WTC11 (cell line): Measurements from ENCODE around the gene SNAP25. TPM values are rescaled to one million over a fixed set of nuclear protein-coding genes. Genes with fewer than 3 reads are reported as not detected.

Experiments
- ATAC-seq: fragments of 200-7000 bp; cut with Tn5 transposase; 2 replicates; pipeline ENCODE4 v1.10.0; 2021; ENCODE audit warnings: mild to moderate bottlenecking, moderate library complexity
- CTCF ChIA-PET: fragments of 300-600 bp; sonication (Branson Sonifier 250); formaldehyde crosslinking; loops from one replicate; lab custom pipeline; 2021; ENCODE audit warnings: antibody characterized with exemption; lab: Charles Lee
- POLR2A ChIA-PET: fragments of 350-600 bp; sonication (Branson Sonifier 250); formaldehyde crosslinking; loops from one replicate; lab custom pipeline; 2021; ENCODE audit warnings: antibody characterized with exemption; lab: Charles Lee
- DNase-seq: peaks from one replicate; pipeline ENCODE4 v3.0.0; 2021; ENCODE audit warnings: low spot score
- H3K27ac Mint-ChIP-seq: 2 replicates; pipeline ENCODE4 v1.8.0; 2021; ENCODE audit warnings: mixed read lengths
- H3K27me3 Mint-ChIP-seq: 2 replicates; pipeline ENCODE4 v1.8.0; 2021; ENCODE audit warnings: low read depth, mild to moderate bottlenecking, moderate library complexity, mixed read lengths
- H3K36me3 Mint-ChIP-seq: 2 replicates; pipeline ENCODE4 v1.8.0; 2021; ENCODE audit warnings: mixed read lengths
- H3K4me1 Mint-ChIP-seq: 2 replicates; pipeline ENCODE4 v1.8.0; 2022; ENCODE audit warnings: mixed read lengths
- H3K4me3 Mint-ChIP-seq: 2 replicates; pipeline ENCODE4 v1.8.0; 2021; ENCODE audit warnings: mild to moderate bottlenecking, moderate library complexity, mixed read lengths
- H3K9me3 Mint-ChIP-seq: 2 replicates; pipeline ENCODE4 v1.8.0; 2021; ENCODE audit warnings: mixed read lengths
- CREM ChIP-seq: sonication (generic); formaldehyde crosslinking; IDR thresholded peaks from 2 replicates; pipeline ENCODE4 v1.8.1; 2022; ENCODE audit warnings: mild to moderate bottlenecking, missing genetic modification reagents, moderate library complexity
- E2F4 ChIP-seq: sonication (generic); formaldehyde crosslinking; IDR thresholded peaks from 2 replicates; pipeline ENCODE4 v1.8.1; 2022; ENCODE audit warnings: low read depth, mild to moderate bottlenecking, moderate library complexity, missing genetic modification reagents, borderline replicate concordance
- EMX1 ChIP-seq: fragments of 250-450 bp; sonication (Bioruptor Pico); IDR thresholded peaks from 2 replicates; pipeline ENCODE4 v1.8.0; 2021; ENCODE audit warnings: mild to moderate bottlenecking
- FOXP1 ChIP-seq: sonication (generic); formaldehyde crosslinking; IDR thresholded peaks from 2 replicates; pipeline ENCODE4 v1.8.0; 2022; ENCODE audit warnings: missing genetic modification reagents, mild to moderate bottlenecking, moderate library complexity, borderline replicate concordance
- GTF2I ChIP-seq: fragments of 250-450 bp; sonication (Bioruptor Pico); conservative IDR thresholded peaks from 2 replicates; pipeline ENCODE4 v1.4.0; 2021; ENCODE audit warnings: mild to moderate bottlenecking
- IRF2 ChIP-seq: sonication (generic); formaldehyde crosslinking; IDR thresholded peaks from 2 replicates; pipeline ENCODE4 v1.8.0; 2022; ENCODE audit warnings: low read depth, missing genetic modification reagents, borderline replicate concordance
- JAZF1 ChIP-seq: fragments of 250-450 bp; sonication (Bioruptor Pico); IDR thresholded peaks from 2 replicates; pipeline ENCODE4 v1.9.0; 2021; ENCODE audit warnings: moderate library complexity, mild to moderate bottlenecking, inconsistent platforms
- MXD4 ChIP-seq: fragments of 250-450 bp; sonication (Bioruptor Pico); IDR thresholded peaks from 2 replicates; pipeline ENCODE4 v1.8.0; 2021; ENCODE audit warnings: mild to moderate bottlenecking, moderate library complexity, borderline replicate concordance
- NFE2L1 ChIP-seq: sonication (generic); formaldehyde crosslinking; IDR thresholded peaks from 2 replicates; pipeline ENCODE4 v1.8.1; 2023; ENCODE audit warnings: missing genetic modification reagents
- NR3C1 ChIP-seq: sonication (generic); formaldehyde crosslinking; conservative IDR thresholded peaks from 2 replicates; pipeline ENCODE4 v1.8.1; 2023; ENCODE audit warnings: low read depth, mild to moderate bottlenecking, missing genetic modification reagents
- SMAD3 ChIP-seq: sonication (generic); formaldehyde crosslinking; IDR thresholded peaks from 2 replicates; pipeline ENCODE4 v1.8.0; 2022; ENCODE audit warnings: missing genetic modification reagents, mild to moderate bottlenecking, borderline replicate concordance
- SOX15 ChIP-seq: fragments of 250-450 bp; sonication (Bioruptor Pico); IDR thresholded peaks from 2 replicates; pipeline ENCODE4 v1.9.0; 2021; ENCODE audit warnings: mild to moderate bottlenecking
- SP1 ChIP-seq: sonication (generic); formaldehyde crosslinking; conservative IDR thresholded peaks from 2 replicates; pipeline ENCODE4 v1.8.1; 2022; ENCODE audit warnings: missing genetic modification reagents
- TEAD4 ChIP-seq: sonication (generic); formaldehyde crosslinking; IDR thresholded peaks from 2 replicates; pipeline ENCODE4 v1.8.0; 2022; ENCODE audit warnings: mild to moderate bottlenecking, missing genetic modification reagents
- ZMAT4 ChIP-seq: fragments of 250-450 bp; sonication (Bioruptor Pico); IDR thresholded peaks from 2 replicates; pipeline ENCODE4 v1.9.0; 2021; ENCODE audit warnings: mild to moderate bottlenecking
- ZNF121 ChIP-seq: sonication (generic); formaldehyde crosslinking; IDR thresholded peaks from 2 replicates; pipeline ENCODE4 v1.8.0; 2023; ENCODE audit warnings: missing genetic modification reagents
- ZNF138 ChIP-seq: sonication (generic); formaldehyde crosslinking; conservative IDR thresholded peaks from 2 replicates; pipeline ENCODE4 v1.8.1; 2022; ENCODE audit warnings: mild to moderate bottlenecking, moderate library complexity, missing genetic modification reagents
- ZNF423 ChIP-seq: fragments of 250-450 bp; sonication (Bioruptor Pico); IDR thresholded peaks from 2 replicates; pipeline ENCODE4 v2.1.2; 2022; ENCODE audit warnings: mild to moderate bottlenecking, moderate library complexity
- total RNA-seq: library from RNA; stranded (reverse); gene quantifications from 3 replicates; pipeline ENCODE4 v1.2.3, GENCODE V29; 2021
- TF ChIP-seq, protein P1 (sequence below): fragments of 250-450 bp; sonication (Bioruptor Pico); IDR thresholded peaks from 2 replicates; pipeline ENCODE4 v1.9.0; 2021; ENCODE audit warnings: moderate library complexity, mild to moderate bottlenecking, inconsistent platforms, borderline replicate concordance
- TF ChIP-seq, protein P2 (sequence below): fragments of 250-450 bp; sonication (Bioruptor Pico); IDR thresholded peaks from 2 replicates; pipeline ENCODE4 v1.8.0; 2021; ENCODE audit warnings: mild to moderate bottlenecking
- TF ChIP-seq, protein P3 (sequence below): sonication (generic); formaldehyde crosslinking; IDR thresholded peaks from 2 replicates; pipeline ENCODE4 v1.8.1; 2022; ENCODE audit warnings: missing genetic modification reagents, borderline replicate concordance

Gene SNAP25
- total RNA-seq, 1 experiment from 2014 or later: 0.72 TPM

DNA sequence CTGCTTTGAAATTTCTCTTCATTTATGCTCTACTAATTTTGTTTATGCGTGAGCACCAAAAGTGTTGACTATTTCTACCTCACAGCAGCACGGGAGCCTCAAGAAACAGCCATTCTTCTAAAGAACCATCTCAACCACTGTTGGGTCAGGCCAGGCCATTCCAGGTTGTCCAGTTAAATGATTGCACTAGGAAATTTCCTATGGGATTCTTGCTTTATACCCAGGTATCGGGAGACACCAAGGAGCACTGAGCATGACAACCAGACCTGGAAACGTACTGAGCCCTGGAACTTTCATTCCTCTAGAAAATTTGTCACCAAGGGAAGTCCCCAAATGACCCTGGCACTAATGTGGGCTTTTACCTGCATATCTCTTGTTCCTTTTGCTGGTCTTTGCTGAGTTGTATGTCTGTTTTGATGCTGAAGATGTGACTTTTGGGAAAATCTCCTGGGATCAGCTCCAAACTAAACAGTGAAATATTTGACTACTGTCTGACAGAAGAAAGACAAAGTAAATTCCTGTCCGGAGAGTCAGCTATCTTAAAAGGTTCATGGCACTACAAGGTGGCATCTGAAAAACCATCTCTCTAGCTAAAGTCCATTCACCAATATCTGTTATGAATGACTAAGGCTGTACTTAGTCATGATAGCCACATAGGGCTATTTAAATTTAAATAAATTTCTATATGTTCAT is 70.5 kb downstream of the SNAP25 start (continued):
- TF ChIP-seq NR3C1: no peak
- TF ChIP-seq, protein P1, sequence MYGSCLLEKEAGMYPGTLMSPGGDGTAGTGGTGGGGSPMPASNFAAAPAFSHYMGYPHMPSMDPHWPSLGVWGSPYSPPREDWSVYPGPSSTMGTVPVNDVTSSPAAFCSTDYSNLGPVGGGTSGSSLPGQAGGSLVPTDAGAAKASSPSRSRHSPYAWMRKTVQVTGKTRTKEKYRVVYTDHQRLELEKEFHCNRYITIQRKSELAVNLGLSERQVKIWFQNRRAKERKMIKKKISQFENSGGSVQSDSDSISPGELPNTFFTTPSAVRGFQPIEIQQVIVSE (CRISPR knock-in tag): no peak
- no peak for TF ChIP-seq ZNF121
- TF ChIP-seq EMX1 (CRISPR knock-in tag): no peak
- TF ChIP-seq CREM: no peak
- TF ChIP-seq FOXP1: no peak

GRCh38 chr20:10291568-10292248 is 73.1 kb downstream of the SNAP25 start:
- H3K4me3 Mint-ChIP-seq: no peak overlapping the region
- ChIA-PET CTCF (no interaction called here), POLR2A (no interaction called here)
- no peak for DNase-seq
- peaks cover 24% of the 10 kb centered on the region for H3K4me1 Mint-ChIP-seq
- no peak overlapping the region for H3K27ac Mint-ChIP-seq
- peaks cover 5% of the 10 kb centered on the region; the same call in 1 of the 2 replicates for H3K9me3 Mint-ChIP-seq
- TF ChIP-seq ZMAT4 (CRISPR knock-in tag) (no peak), E2F4 (CRISPR knock-in tag) (no peak), SP1 (CRISPR knock-in tag) (no peak), ZNF121 (no peak), JAZF1 (CRISPR knock-in tag) (no peak), ZNF138 (CRISPR knock-in tag) (no peak), MXD4 (CRISPR knock-in tag) (no peak), NFE2L1 (CRISPR knock-in tag) (no peak), ZNF423 (CRISPR knock-in tag) (no peak), CREM (no peak), SMAD3 (CRISPR knock-in tag) (no peak), EMX1 (CRISPR knock-in tag) (no peak), GTF2I (no peak), TEAD4 (CRISPR knock-in tag) (no peak), IRF2 (no peak), SOX15 (CRISPR knock-in tag) (no peak)
- TF ChIP-seq, protein P2, sequence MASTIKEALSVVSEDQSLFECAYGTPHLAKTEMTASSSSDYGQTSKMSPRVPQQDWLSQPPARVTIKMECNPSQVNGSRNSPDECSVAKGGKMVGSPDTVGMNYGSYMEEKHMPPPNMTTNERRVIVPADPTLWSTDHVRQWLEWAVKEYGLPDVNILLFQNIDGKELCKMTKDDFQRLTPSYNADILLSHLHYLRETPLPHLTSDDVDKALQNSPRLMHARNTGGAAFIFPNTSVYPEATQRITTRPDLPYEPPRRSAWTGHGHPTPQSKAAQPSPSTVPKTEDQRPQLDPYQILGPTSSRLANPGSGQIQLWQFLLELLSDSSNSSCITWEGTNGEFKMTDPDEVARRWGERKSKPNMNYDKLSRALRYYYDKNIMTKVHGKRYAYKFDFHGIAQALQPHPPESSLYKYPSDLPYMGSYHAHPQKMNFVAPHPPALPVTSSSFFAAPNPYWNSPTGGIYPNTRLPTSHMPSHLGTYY (CRISPR knock-in tag): no peak
- TF ChIP-seq, protein P3, sequence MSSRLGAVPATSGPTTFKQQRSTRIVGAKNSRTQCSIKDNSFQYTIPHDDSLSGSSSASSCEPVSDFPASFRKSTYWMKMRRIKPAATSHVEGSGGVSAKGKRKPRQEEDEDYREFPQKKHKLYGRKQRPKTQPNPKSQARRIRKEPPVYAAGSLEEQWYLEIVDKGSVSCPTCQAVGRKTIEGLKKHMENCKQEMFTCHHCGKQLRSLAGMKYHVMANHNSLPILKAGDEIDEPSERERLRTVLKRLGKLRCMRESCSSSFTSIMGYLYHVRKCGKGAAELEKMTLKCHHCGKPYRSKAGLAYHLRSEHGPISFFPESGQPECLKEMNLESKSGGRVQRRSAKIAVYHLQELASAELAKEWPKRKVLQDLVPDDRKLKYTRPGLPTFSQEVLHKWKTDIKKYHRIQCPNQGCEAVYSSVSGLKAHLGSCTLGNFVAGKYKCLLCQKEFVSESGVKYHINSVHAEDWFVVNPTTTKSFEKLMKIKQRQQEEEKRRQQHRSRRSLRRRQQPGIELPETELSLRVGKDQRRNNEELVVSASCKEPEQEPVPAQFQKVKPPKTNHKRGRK (CRISPR knock-in tag): no peak
- TF ChIP-seq, all 79 proteins: peak for 0
- Mint-ChIP-seq H3K27me3 (peaks cover 7% of the 10 kb centered on the region), H3K36me3 (no peaks in the 10 kb centered on the region)
- no peak for ATAC-seq
